NCI-H524 treated with DMSO at 0.1 percent for 48 hours (cell line): Measurements from ENCODE around the gene ZNF445.
"Not testable (repeated sequence)": the region's sequence is repeated elsewhere in the genome, so short reads cannot be mapped to it uniquely, and the experiment has no call there.

Experiments used
- DNase-seq: peaks from one replicate; lab custom pipeline; 2025; lab: John Stamatoyannopoulos, UW

ZNF445 gene

GRCh38 chr3:44476181-44476611 is 1.3 kb downstream of the ZNF445 start:
- DNase-seq, result no peak

- DNase-seq, result not testable (repeated sequence)
These were observed 2.6 kb downstream of the ZNF445 start for GRCh38 chr3:44474886-44475285.

- no peak for DNase-seq
These were observed 7.0 kb downstream of the ZNF445 start for GRCh38 chr3:44470430-44470829.

GRCh38 chr3:44469914-44470313 is 7.6 kb downstream of the ZNF445 start:
- no peak for DNase-seq

GRCh38 chr3:44468572-44469520 is 8.6 kb downstream of the ZNF445 start:
- no peak for DNase-seq

GRCh38 chr3:44468099-44468537 is 9.4 kb downstream of the ZNF445 start:
- DNase-seq, result not testable (repeated sequence)

- DNase-seq, result no peak
These were observed 10.2 kb downstream of the ZNF445 start for GRCh38 chr3:44467241-44467640.

GRCh38 chr3:44464920-44465319 is 12.6 kb downstream of the ZNF445 start:
- DNase-seq, result not testable (repeated sequence)

- DNase-seq, result no peak
These were observed 13.0 kb downstream of the ZNF445 start for GRCh38 chr3:44464509-44464908.

- DNase-seq, result not testable (repeated sequence)
These were observed 17.4 kb downstream of the ZNF445 start for GRCh38 chr3:44460050-44460449.

- no peak for DNase-seq
These were observed 22.2 kb downstream of the ZNF445 start for GRCh38 chr3:44455318-44455717.

- DNase-seq, result no peak
These were observed 23.2 kb downstream of the ZNF445 start for GRCh38 chr3:44454258-44454657.

GRCh38 chr3:44451441-44451840 is 26.0 kb downstream of the ZNF445 start:
- no peak for DNase-seq

GRCh38 chr3:44446929-44447328 is 30.5 kb downstream of the ZNF445 start:
- no peak for DNase-seq

- DNase-seq, result no peak
These were observed 31.7 kb downstream of the ZNF445 start for GRCh38 chr3:44445786-44446185.

- no peak for DNase-seq
These were observed 32.4 kb downstream of the ZNF445 start for GRCh38 chr3:44444896-44445691.

GRCh38 chr3:44444437-44444836 is 33.0 kb downstream of the ZNF445 start:
- no peak for DNase-seq

GRCh38 chr3:44442596-44443309 is 34.7 kb downstream of the ZNF445 start:
- no peak for DNase-seq

- DNase-seq, result no peak
These were observed 37.8 kb downstream of the ZNF445 start for GRCh38 chr3:44439499-44440295.

- DNase-seq, result no peak
These were observed 39.7 kb downstream of the ZNF445 start for GRCh38 chr3:44437800-44438199.

- DNase-seq, result no peak
These were observed 41.3 kb downstream of the ZNF445 start for GRCh38 chr3:44436181-44436580.
